Hepatocyte (in vitro differentiated cells): ENCODE measurements around the gene ECE1. TPM values are rescaled to one million over a fixed set of nuclear protein-coding genes. Genes with fewer than 3 reads are reported as not detected.

Experiments used
- DNase-seq: peaks from one replicate; pipeline ENCODE4 v3.0.0-alpha.2; 2016; ENCODE audit warnings: low spot score
- H2AFZ ChIP-seq: fragments of 200-600 bp; sonication (generic); 2 replicates; pipeline ENCODE4 v1.6.0; 2016; ENCODE audit warnings: antibody characterized with exemption, mild to moderate bottlenecking
- H3K27ac ChIP-seq: fragments of 200-600 bp; sonication (generic); 2 replicates; pipeline ENCODE4 v1.5.1; 2016; ENCODE audit warnings: mild to moderate bottlenecking
- H3K27me3 ChIP-seq: fragments of 200-600 bp; sonication (generic); 2 replicates; pipeline ENCODE4 v1.6.1; 2016
- H3K36me3 ChIP-seq: fragments of 200-600 bp; sonication (generic); replicated peaks from 2 replicates; pipeline ENCODE4 v1.5.1; 2016; ENCODE audit warnings: low read depth; ENCODE audit not compliant: insufficient read depth
- H3K4me1 ChIP-seq: fragments of 200-600 bp; sonication (generic); 2 replicates; pipeline ENCODE4 v1.5.1; 2016; ENCODE audit warnings: mild to moderate bottlenecking, moderate library complexity; ENCODE audit not compliant: insufficient read depth
- H3K4me2 ChIP-seq: fragments of 200-600 bp; sonication (generic); 2 replicates; pipeline ENCODE4 v1.6.0; 2016
- H3K4me3 ChIP-seq: fragments of 200-600 bp; sonication (generic); 2 replicates; pipeline ENCODE4 v1.5.1; 2016; ENCODE audit warnings: mild to moderate bottlenecking
- H3K79me2 ChIP-seq: fragments of 200-600 bp; sonication (generic); 2 replicates; pipeline ENCODE4 v1.6.0; 2017; ENCODE audit warnings: mild to moderate bottlenecking
- H3K9me2 ChIP-seq: fragments of 200-600 bp; sonication (generic); replicated peaks from 2 replicates; pipeline ENCODE4 v1.6.0; 2017; ENCODE audit warnings: mild to moderate bottlenecking; ENCODE audit not compliant: insufficient read depth
- H3K9me3 ChIP-seq: fragments of 200-600 bp; sonication (generic); 2 replicates; pipeline ENCODE4 v1.5.1; 2016; ENCODE audit warnings: low read depth, mild to moderate bottlenecking
- H4K20me1 ChIP-seq: fragments of 200-600 bp; sonication (generic); 2 replicates; pipeline ENCODE4 v1.6.0; 2016; ENCODE audit warnings: mild to moderate bottlenecking; ENCODE audit not compliant: insufficient read depth, poor library complexity, severe bottlenecking
- CTCF ChIP-seq: fragments of 200-600 bp; sonication (generic); IDR thresholded peaks from 2 replicates; pipeline ENCODE4 v1.5.1; 2016; ENCODE audit warnings: antibody characterized with exemption, mild to moderate bottlenecking; ENCODE audit not compliant: poor library complexity
- EZH2 ChIP-seq: fragments of 200-600 bp; sonication (generic); IDR thresholded peaks from 2 replicates; pipeline ENCODE4 v1.6.1; 2016; ENCODE audit warnings: antibody characterized with exemption, mild to moderate bottlenecking, borderline replicate concordance
- EZH2phosphoT487 ChIP-seq: fragments of 200-600 bp; sonication (generic); IDR thresholded peaks from one replicate; pipeline ENCODE4 v1.6.1; 2018; ENCODE audit warnings: antibody characterized with exemption, mild to moderate bottlenecking, low read depth, moderate library complexity; ENCODE audit not compliant: unreplicated experiment, severe bottlenecking
- WGBS: methylation state at CpG from one replicate; pipeline ENCODE4 v1.1.6; 2016; ENCODE audit warnings: low lambda C conversion rate; ENCODE audit errors: missing lambda C conversion rate; 5-methylcytosine and 5-hydroxymethylcytosine counted together
- polyA plus RNA-seq: library from polyadenylated mRNA; unstranded; fragments of >200 nt; fragmentation: Nextera tagmentation; extraction: Ambion mirVana; gene quantifications from 2 replicates; pipeline ENCODE4 v1.2.1, GENCODE V29; 2016
- total RNA-seq: library from RNA; depleted of rRNA; stranded (reverse); fragments of >200 nt; gene quantifications from 2 replicates; pipeline ENCODE4 v1.2.3, GENCODE V29; 2014

The ECE1 gene
- total and polyA plus RNA-seq, 2 experiments from 2014 or later = 60.8 to 90.6 TPM

GRCh38 chr1:21260405-21261125 lies 29.7 kb downstream of the ECE1 start:
- Histone ChIP-seq H3K27ac (peak overlapping the region; percentile 96), H3K9me2 (no peaks in the 10 kb centered on the region), H3K36me3 (no peaks in the 10 kb centered on the region), H3K4me2 (no peak overlapping the region), H3K79me2 (peaks cover 5% of the 10 kb centered on the region), H2AFZ (no peak overlapping the region), H3K4me3 (no peak overlapping the region), H4K20me1 (no peaks in the 10 kb centered on the region), H3K9me3 (no peaks in the 10 kb centered on the region), H3K4me1 (peaks cover 49% of the 10 kb centered on the region), H3K27me3 (no peaks in the 10 kb centered on the region)
- 86% methylated on average over 22 of the region's 22 CpGs for WGBS
- no peak for TF ChIP-seq CTCF
- TF ChIP-seq EZH2phosphoT487 = no peak
- TF ChIP-seq EZH2 = no peak
- DNase-seq = no peak

DNA sequence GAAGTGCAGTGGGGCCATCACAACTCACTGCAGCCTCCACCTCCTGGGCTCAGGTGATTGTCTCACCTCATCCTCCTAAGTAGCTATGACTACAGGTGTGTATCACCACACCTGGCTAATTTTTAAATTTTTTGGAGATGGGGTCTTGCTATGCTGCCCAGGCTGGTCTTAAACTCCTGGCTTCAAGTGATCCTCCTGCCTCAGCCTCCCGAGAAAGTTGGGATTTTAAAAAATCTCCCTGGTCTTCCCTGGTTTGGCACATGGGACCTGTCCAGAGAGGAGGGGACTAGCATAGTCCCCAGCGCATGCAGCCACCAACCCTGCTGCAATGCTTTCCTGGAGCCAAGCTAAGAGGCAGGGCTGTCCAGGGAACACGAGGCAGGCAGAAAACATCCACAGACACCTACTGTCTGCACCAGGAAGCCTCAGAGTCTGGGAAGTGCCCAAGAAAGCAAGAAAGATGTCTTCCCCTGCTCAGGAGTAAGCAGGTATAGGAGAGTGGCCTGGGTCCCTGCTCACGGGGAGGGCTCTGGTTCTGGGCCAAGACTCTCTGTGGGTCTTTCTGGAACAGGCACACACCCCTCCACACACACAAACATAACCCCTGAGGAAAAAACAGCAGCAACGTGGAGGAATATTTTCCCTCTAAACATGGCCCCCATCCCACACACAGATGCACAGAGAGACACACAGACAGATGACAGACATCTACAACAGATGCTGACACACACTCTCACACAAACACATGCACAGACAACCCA lies 30.8 kb downstream of the ECE1 start:
- Histone ChIP-seq H3K4me1 (peaks cover 38% of the 10 kb centered on the region), H2AFZ (no peak overlapping the region), H3K9me3 (no peaks in the 10 kb centered on the region), H3K79me2 (peaks cover 5% of the 10 kb centered on the region), H4K20me1 (no peaks in the 10 kb centered on the region), H3K4me3 (no peak overlapping the region), H3K9me2 (no peaks in the 10 kb centered on the region), H3K4me2 (no peak overlapping the region), H3K27me3 (no peaks in the 10 kb centered on the region), H3K36me3 (no peaks in the 10 kb centered on the region), H3K27ac (no peak overlapping the region)
- DNase-seq = no peak
- 91% methylated on average over 5 of the region's 5 CpGs for WGBS
- TF ChIP-seq CTCF (no peak), EZH2 (no peak), EZH2phosphoT487 (no peak)

DNA sequence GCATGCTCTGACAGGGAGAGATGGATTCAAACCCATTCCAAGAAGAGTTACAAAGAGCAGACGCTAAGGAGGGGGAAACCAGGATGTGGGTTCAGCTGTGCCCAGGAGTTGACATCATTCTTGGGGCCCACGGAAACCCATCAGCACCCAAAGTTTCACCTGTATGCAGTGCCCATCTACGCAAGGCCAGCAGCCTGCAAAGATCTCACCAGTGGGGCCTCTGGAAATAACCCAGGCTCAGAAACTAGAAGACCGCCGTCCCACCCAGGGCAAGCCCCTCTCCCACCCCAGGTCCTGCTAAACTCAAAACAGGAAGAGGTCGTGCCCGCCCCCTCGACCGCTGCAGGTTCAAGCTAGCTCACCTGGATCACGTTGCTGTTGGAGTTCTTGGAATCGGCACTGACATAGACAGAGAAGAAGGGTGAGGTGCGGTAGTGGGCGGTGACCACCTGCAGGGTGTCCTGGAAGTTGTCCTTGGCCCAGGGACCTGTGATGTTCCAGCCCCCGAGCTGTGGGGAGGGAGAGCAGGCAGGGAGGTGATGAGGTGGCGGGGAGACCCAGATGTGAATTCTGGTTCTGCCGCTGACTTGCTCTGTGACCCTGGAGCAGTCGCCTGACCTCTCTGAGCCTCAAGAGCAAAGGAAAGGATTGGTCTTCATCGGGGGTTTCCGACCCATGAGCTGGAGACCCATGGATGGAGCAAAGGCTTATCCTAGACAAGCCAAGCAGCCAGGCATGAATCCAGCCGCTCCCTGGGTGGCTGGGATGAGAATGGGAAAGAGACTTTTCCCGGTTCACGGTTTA lies 31.7 kb downstream of the ECE1 start:
- no peak overlapping the region for H3K4me3 ChIP-seq
- no peaks in the 10 kb centered on the region for H3K9me2 ChIP-seq
- peaks cover 5% of the 10 kb centered on the region for H3K79me2 ChIP-seq
- H2AFZ ChIP-seq = no peak overlapping the region
- H3K9me3 ChIP-seq = no peaks in the 10 kb centered on the region
- no peaks in the 10 kb centered on the region for H4K20me1 ChIP-seq
- no peak for DNase-seq
- no peaks in the 10 kb centered on the region for H3K36me3 ChIP-seq
- 95% methylated on average over 22 of the region's 22 CpGs for WGBS
- TF ChIP-seq EZH2phosphoT487 (no peak), CTCF (no peak), EZH2 (no peak)
- peaks cover 30% of the 10 kb centered on the region for H3K4me1 ChIP-seq
- H3K4me2 ChIP-seq = no peak overlapping the region
- no peaks in the 10 kb centered on the region for H3K27me3 ChIP-seq
- H3K27ac ChIP-seq = no peak overlapping the region
